CD14-positive monocyte (primary cell): ENCODE data around the gene CAPN14. TPM values are rescaled to one million over a fixed set of nuclear protein-coding genes. Genes with fewer than 3 reads are reported as not detected.

Source experiments
- DNase-seq, 3 donors: peaks; one replicate each; pipeline ENCODE4 v3.0.0-alpha.2; 2011 to 2022
- H2AFZ ChIP-seq: 2 replicates; pipeline ENCODE4 v1.6.0; 2012; ENCODE audit warnings: mild to moderate bottlenecking, low read depth, low read length, inconsistent platforms; ENCODE audit not compliant: insufficient read depth, poor library complexity, severe bottlenecking
- H3K27ac ChIP-seq, 2 donors: 1 replicate in 1 of 2; 2 replicates in 1 of 2; pipeline ENCODE4 v1.5.1; 2012 to 2013; ENCODE audit warnings: low read length in 2 of 2, control low read depth in 1 of 2, inconsistent platforms in 1 of 2, low read depth in 1 of 2, mild to moderate bottlenecking in 1 of 2
- H3K27me3 ChIP-seq, 2 donors: one replicate each; pipeline versions ENCODE4 v1.6.0 to v1.6.1; 2011 to 2013; ENCODE audit warnings: low read length in 2 of 2; ENCODE audit not compliant: control insufficient read depth in 2 of 2, insufficient read depth in 2 of 2
- H3K36me3 ChIP-seq, 2 donors: replicated peaks in 1 of 2; 1 replicate in 1 of 2; 2 replicates in 1 of 2; pipeline versions ENCODE4 v1.5.1 to v1.6.1; 2012 to 2013; ENCODE audit warnings: low read length in 2 of 2, control low read depth in 1 of 2, inconsistent platforms in 1 of 2, mild to moderate bottlenecking in 1 of 2; ENCODE audit not compliant: insufficient read depth in 2 of 2, control insufficient read depth in 1 of 2
- H3K4me1 ChIP-seq, 2 donors: 1 replicate in 1 of 2; 2 replicates in 1 of 2; pipeline versions ENCODE4 v1.5.1 to v1.6.1; 2012 to 2013; ENCODE audit warnings: low read length in 2 of 2, control low read depth in 1 of 2, inconsistent platforms in 1 of 2, mild to moderate bottlenecking in 1 of 2, moderate library complexity in 1 of 2; ENCODE audit not compliant: insufficient read depth in 2 of 2, control insufficient read depth in 1 of 2
- H3K4me2 ChIP-seq: replicated peaks from 2 replicates; pipeline ENCODE3; 2012; ENCODE audit warnings: low read length, moderate library complexity, mild to moderate bottlenecking; ENCODE audit not compliant: poor library complexity, severe bottlenecking; ENCODE audit errors: extremely low read depth
- H3K4me3 ChIP-seq, 3 experiments: fragments of 200-600 bp in 1 of 3; sonication (generic) in 1 of 3; replicated peaks in 1 of 3; 1 replicate in 2 of 3; 2 replicates in 1 of 3; pipeline ENCODE4 v1.5.1; 2011 to 2013; ENCODE audit warnings: low read length in 3 of 3, mild to moderate bottlenecking in 3 of 3, control low read depth in 2 of 3, low read depth in 2 of 3, inconsistent platforms in 1 of 3, moderate library complexity in 1 of 3
- H3K79me2 ChIP-seq: 2 replicates; pipeline ENCODE4 v1.6.0; 2012; ENCODE audit warnings: mild to moderate bottlenecking, control low read depth, inconsistent platforms, low read length, moderate library complexity; ENCODE audit not compliant: insufficient read depth
- H3K9ac ChIP-seq: 2 replicates; pipeline ENCODE4 v1.6.0; 2017; ENCODE audit warnings: low read length, mild to moderate bottlenecking; ENCODE audit not compliant: insufficient read depth, poor library complexity, severe bottlenecking
- H3K9me3 ChIP-seq, 2 donors: replicated peaks in 1 of 2; 1 replicate in 1 of 2; 2 replicates in 1 of 2; pipeline versions ENCODE4 v1.5.1 to v1.6.1; 2012 to 2013; ENCODE audit warnings: low read length in 2 of 2, control low read depth in 1 of 2; ENCODE audit not compliant: control insufficient read depth in 1 of 2, insufficient read depth in 1 of 2
- H4K20me1 ChIP-seq: 2 replicates; pipeline ENCODE4 v1.6.0; 2012; ENCODE audit warnings: mild to moderate bottlenecking, low read length, control low read depth, moderate library complexity; ENCODE audit not compliant: insufficient read depth
- H3K27ac Mint-ChIP-seq, 7 donors: one replicate each; pipeline ENCODE4 v1.8.0; 2020; ENCODE audit warnings: mild to moderate bottlenecking in 7 of 7, mixed read lengths in 7 of 7, moderate library complexity in 6 of 7, inconsistent platforms in 2 of 7
- H3K27me3 Mint-ChIP-seq, 3 donors: one replicate each; pipeline ENCODE4 v1.8.0; 2021 to 2022; ENCODE audit warnings: low read depth in 3 of 3, mild to moderate bottlenecking in 3 of 3, mixed read lengths in 3 of 3, moderate library complexity in 3 of 3, inconsistent platforms in 1 of 3
- H3K36me3 Mint-ChIP-seq, 2 donors: one replicate each; pipeline ENCODE4 v1.8.0; 2020; ENCODE audit warnings: mixed read lengths in 2 of 2, inconsistent platforms in 1 of 2, mild to moderate bottlenecking in 1 of 2
- H3K4me1 Mint-ChIP-seq: one replicate; pipeline ENCODE4 v1.8.0; 2020; ENCODE audit warnings: mild to moderate bottlenecking, mixed read lengths
- H3K4me3 Mint-ChIP-seq, 2 donors: one replicate each; pipeline ENCODE4 v1.8.0; 2020; ENCODE audit warnings: mild to moderate bottlenecking in 2 of 2, mixed read lengths in 2 of 2, moderate library complexity in 1 of 2
- H3K9me3 Mint-ChIP-seq, 7 donors: one replicate each; pipeline ENCODE4 v1.8.0; 2020 to 2022; ENCODE audit warnings: mixed read lengths in 7 of 7, mild to moderate bottlenecking in 6 of 7, moderate library complexity in 6 of 7, inconsistent platforms in 2 of 7
- CTCF ChIP-seq: fragments of 200-600 bp; IDR thresholded peaks from one replicate; pipeline ENCODE4 v1.8.0; 2022; ENCODE audit warnings: antibody characterized with exemption, mild to moderate bottlenecking
- WGBS: methylation state at CpG from one replicate; pipeline ENCODE4 v1.1.5; 2013; ENCODE audit warnings: missing lambda C conversion rate; ENCODE audit not compliant: insufficient coverage; 5-methylcytosine and 5-hydroxymethylcytosine counted together
- intact Hi-C, 2 donors: fragments of 100-400 bp; cut with micrococcal nuclease; formaldehyde crosslinking; loops; one replicate each; pipeline versions ENCODE4 v1.15.0 to v1.15.1; 2023
- polyA minus RNA-seq: library from RNA; depleted of rRNA, polyadenylated mRNA; stranded (reverse); fragments of >200 nt; gene quantifications from 2 replicates; pipeline ENCODE4 v1.2.3, GENCODE V29; 2012
- polyA plus RNA-seq, 3 donors: library from polyadenylated mRNA; depleted of rRNA in 1 of 3; unstranded in 2 of 3; stranded (reverse) in 1 of 3; fragments of 300-500 nt in 2 of 3; fragments of >200 nt in 1 of 3; fragmentation: Illumina TruSeq in 2 of 3; gene quantifications; 1 replicate in 2 of 3; 2 replicates in 1 of 3; pipeline ENCODE4 v1.2.3, GENCODE V29; 2012 to 2021
- total RNA-seq, 12 experiments: library from RNA in 1 of 12; stranded (reverse) in 1 of 12; fragments of 120-200 nt in 1 of 12; gene quantifications; one replicate each; pipeline ENCODE4 v1.2.4 and lab custom pipeline; 2013 to 2026; ENCODE audit warnings: mixed read lengths in 6 of 12, inconsistent platforms in 1 of 12

Gene CAPN14
- total RNA-seq (2013): 0.08 TPM
- polyA plus RNA-seq (not detected), polyA minus RNA-seq (0.14 TPM in 1 of 2 replicates, not detected in the other), total RNA-seq (lab: John Stamatoyannopoulos, UW) (0 to 1.8 (median 0.11) reads per million in 11 experiments)

GRCh38 chr2:31217465-31218200, at the start of gene CAPN14:
TSS of gene CAPN14 (minus strand) at chr2:31217515. CDS start at chr2:31205447, 12,068 bp downstream.
- intact Hi-C loops: no loop called here
- H3K27ac ChIP-seq: peak within 1 kb of the TSS in 1 of 2 donors; percentile 89
- H3K4me3 Mint-ChIP-seq: no peak within 1 kb of the TSS
- DNase-seq: no peak
- no peak within 1 kb of the TSS for H3K9ac ChIP-seq
- H3K9me3 ChIP-seq: no peaks in the 10 kb centered on the region
- no peak within 1 kb of the TSS for H3K4me2 ChIP-seq
- no peak for TF ChIP-seq CTCF
- peaks cover 1 to 5% (median 3%) of the 10 kb centered on the region in 3 donors for H3K27me3 Mint-ChIP-seq
- WGBS: 92% methylated on average over 1 of the region's 6 CpGs
- H4K20me1 ChIP-seq: no peaks in the 10 kb centered on the region
- no peaks in the 10 kb centered on the region for H3K79me2 ChIP-seq
- no peak within 1 kb of the TSS for H3K4me3 ChIP-seq
- H3K9me3 Mint-ChIP-seq: peaks cover 0 to 2% (median 0%) of the 10 kb centered on the region in 7 donors
- H3K36me3 ChIP-seq: no peaks in the 10 kb centered on the region
- H3K27ac Mint-ChIP-seq: peak within 1 kb of the TSS in 6 of 7 donors; percentile 32 to 99 (median 86)
- H3K4me1 ChIP-seq: peaks cover 34 to 40% of the 10 kb centered on the region in 2 donors
- peak within 1 kb of the TSS; percentile 22 for H2AFZ ChIP-seq
- H3K4me1 Mint-ChIP-seq: peaks cover 47% of the 10 kb centered on the region
- H3K27me3 ChIP-seq: no peaks in the 10 kb centered on the region
- peaks cover 0 to 2% of the 10 kb centered on the region in 2 donors for H3K36me3 Mint-ChIP-seq

- intact Hi-C loops: no loop called here
Observed at GRCh38 chr2:31266804-31267203, 49.5 kb upstream of the CAPN14 start.

More at GRCh38 chr2:31266804-31267203, 49.5 kb upstream of the CAPN14 start:
- Histone ChIP-seq H4K20me1 (no peaks in the 10 kb centered on the region), H3K79me2 (no peaks in the 10 kb centered on the region), H3K27ac (no peak overlapping the region), H3K36me3 (no peaks in the 10 kb centered on the region), H3K4me1 (no peaks in the 10 kb centered on the region), H3K9me3 (no peaks in the 10 kb centered on the region), H3K4me2 (no peak overlapping the region), H3K4me3 (no peak overlapping the region), H3K9ac (no peak overlapping the region), H2AFZ (no peak overlapping the region), H3K27me3 (no peaks in the 10 kb centered on the region)
- Mint-ChIP-seq H3K36me3 (no peaks in the 10 kb centered on the region), H3K27me3 (peaks cover 0 to 2% (median 1%) of the 10 kb centered on the region in 3 donors), H3K9me3 (no peaks in the 10 kb centered on the region), H3K27ac (peak overlapping the region in 1 of 7 donors; percentile 5), H3K4me3 (no peak overlapping the region), H3K4me1 (no peaks in the 10 kb centered on the region)
- no peak for TF ChIP-seq CTCF
- no peak for DNase-seq
- 91% methylated on average over 3 of the region's 6 CpGs for WGBS
